Hepatocyte (in vitro differentiated cells): ENCODE results near the gene ZBTB20. TPM values are rescaled to one million over a fixed set of nuclear protein-coding genes. Genes with fewer than 3 reads are reported as not detected.

Experiments
- DNase-seq: peaks from one replicate; pipeline ENCODE4 v3.0.0-alpha.2; 2016; ENCODE audit warnings: low spot score
- H2AFZ ChIP-seq: fragments of 200-600 bp; sonication (generic); 2 replicates; pipeline ENCODE4 v1.6.0; 2016; ENCODE audit warnings: antibody characterized with exemption, mild to moderate bottlenecking
- H3K27ac ChIP-seq: fragments of 200-600 bp; sonication (generic); 2 replicates; pipeline ENCODE4 v1.5.1; 2016; ENCODE audit warnings: mild to moderate bottlenecking
- H3K27me3 ChIP-seq: fragments of 200-600 bp; sonication (generic); 2 replicates; pipeline ENCODE4 v1.6.1; 2016
- H3K36me3 ChIP-seq: fragments of 200-600 bp; sonication (generic); replicated peaks from 2 replicates; pipeline ENCODE4 v1.5.1; 2016; ENCODE audit warnings: low read depth; ENCODE audit not compliant: insufficient read depth
- H3K4me1 ChIP-seq: fragments of 200-600 bp; sonication (generic); 2 replicates; pipeline ENCODE4 v1.5.1; 2016; ENCODE audit warnings: mild to moderate bottlenecking, moderate library complexity; ENCODE audit not compliant: insufficient read depth
- H3K4me2 ChIP-seq: fragments of 200-600 bp; sonication (generic); 2 replicates; pipeline ENCODE4 v1.6.0; 2016
- H3K4me3 ChIP-seq: fragments of 200-600 bp; sonication (generic); 2 replicates; pipeline ENCODE4 v1.5.1; 2016; ENCODE audit warnings: mild to moderate bottlenecking
- H3K79me2 ChIP-seq: fragments of 200-600 bp; sonication (generic); 2 replicates; pipeline ENCODE4 v1.6.0; 2017; ENCODE audit warnings: mild to moderate bottlenecking
- H3K9me2 ChIP-seq: fragments of 200-600 bp; sonication (generic); replicated peaks from 2 replicates; pipeline ENCODE4 v1.6.0; 2017; ENCODE audit warnings: mild to moderate bottlenecking; ENCODE audit not compliant: insufficient read depth
- H3K9me3 ChIP-seq: fragments of 200-600 bp; sonication (generic); 2 replicates; pipeline ENCODE4 v1.5.1; 2016; ENCODE audit warnings: low read depth, mild to moderate bottlenecking
- H4K20me1 ChIP-seq: fragments of 200-600 bp; sonication (generic); 2 replicates; pipeline ENCODE4 v1.6.0; 2016; ENCODE audit warnings: mild to moderate bottlenecking; ENCODE audit not compliant: insufficient read depth, poor library complexity, severe bottlenecking
- EZH2 ChIP-seq: fragments of 200-600 bp; sonication (generic); IDR thresholded peaks from 2 replicates; pipeline ENCODE4 v1.6.1; 2016; ENCODE audit warnings: antibody characterized with exemption, mild to moderate bottlenecking, borderline replicate concordance
- EZH2phosphoT487 ChIP-seq: fragments of 200-600 bp; sonication (generic); IDR thresholded peaks from one replicate; pipeline ENCODE4 v1.6.1; 2018; ENCODE audit warnings: antibody characterized with exemption, mild to moderate bottlenecking, low read depth, moderate library complexity; ENCODE audit not compliant: unreplicated experiment, severe bottlenecking
- WGBS: methylation state at CpG from one replicate; pipeline ENCODE4 v1.1.6; 2016; ENCODE audit warnings: low lambda C conversion rate; ENCODE audit errors: missing lambda C conversion rate; 5-methylcytosine and 5-hydroxymethylcytosine counted together
- polyA plus RNA-seq: library from polyadenylated mRNA; unstranded; fragments of >200 nt; fragmentation: Nextera tagmentation; extraction: Ambion mirVana; gene quantifications from 2 replicates; pipeline ENCODE4 v1.2.1, GENCODE V29; 2016
- total RNA-seq: library from RNA; depleted of rRNA; stranded (reverse); fragments of >200 nt; gene quantifications from 2 replicates; pipeline ENCODE4 v1.2.3, GENCODE V29; 2014
- TF ChIP-seq, protein P1 (sequence below): fragments of 200-600 bp; sonication (generic); IDR thresholded peaks from 2 replicates; pipeline ENCODE4 v1.5.1; 2016; ENCODE audit warnings: antibody characterized with exemption, mild to moderate bottlenecking; ENCODE audit not compliant: poor library complexity

Gene ZBTB20
- total and polyA plus RNA-seq, 2 experiments from 2014 or later: 25.8 to 28.0 TPM

- H3K27ac ChIP-seq: no peak overlapping the region
- TF ChIP-seq, protein P1, sequence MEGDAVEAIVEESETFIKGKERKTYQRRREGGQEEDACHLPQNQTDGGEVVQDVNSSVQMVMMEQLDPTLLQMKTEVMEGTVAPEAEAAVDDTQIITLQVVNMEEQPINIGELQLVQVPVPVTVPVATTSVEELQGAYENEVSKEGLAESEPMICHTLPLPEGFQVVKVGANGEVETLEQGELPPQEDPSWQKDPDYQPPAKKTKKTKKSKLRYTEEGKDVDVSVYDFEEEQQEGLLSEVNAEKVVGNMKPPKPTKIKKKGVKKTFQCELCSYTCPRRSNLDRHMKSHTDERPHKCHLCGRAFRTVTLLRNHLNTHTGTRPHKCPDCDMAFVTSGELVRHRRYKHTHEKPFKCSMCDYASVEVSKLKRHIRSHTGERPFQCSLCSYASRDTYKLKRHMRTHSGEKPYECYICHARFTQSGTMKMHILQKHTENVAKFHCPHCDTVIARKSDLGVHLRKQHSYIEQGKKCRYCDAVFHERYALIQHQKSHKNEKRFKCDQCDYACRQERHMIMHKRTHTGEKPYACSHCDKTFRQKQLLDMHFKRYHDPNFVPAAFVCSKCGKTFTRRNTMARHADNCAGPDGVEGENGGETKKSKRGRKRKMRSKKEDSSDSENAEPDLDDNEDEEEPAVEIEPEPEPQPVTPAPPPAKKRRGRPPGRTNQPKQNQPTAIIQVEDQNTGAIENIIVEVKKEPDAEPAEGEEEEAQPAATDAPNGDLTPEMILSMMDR: no peak
- TF ChIP-seq EZH2: no peak
- no peak for TF ChIP-seq EZH2phosphoT487
Measured at GRCh38 chr3:114406922-114407321, 740.2 kb downstream of the ZBTB20 start.

DNA sequence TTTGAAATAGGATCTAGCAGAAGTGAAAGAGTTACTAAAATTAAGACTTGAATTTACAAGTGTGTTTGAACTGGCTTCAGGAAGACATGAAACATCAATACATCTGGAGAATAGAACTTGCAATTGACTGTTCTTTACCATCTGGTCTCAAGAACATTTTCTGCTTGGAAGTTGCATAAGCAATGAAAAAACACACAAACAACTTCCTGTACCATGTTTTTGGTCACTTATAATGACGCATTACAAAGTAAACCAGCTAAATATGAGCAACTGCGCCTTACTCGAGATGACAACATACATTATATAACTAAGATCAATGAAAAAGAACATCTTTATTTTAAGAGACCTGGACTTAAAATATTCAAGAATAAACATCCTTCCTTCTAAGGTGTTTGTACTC is 740.8 kb downstream of the ZBTB20 start:
- WGBS: 91% methylated on average over 3 of the region's 3 CpGs
- no peak for DNase-seq
- no peak overlapping the region for H3K27ac ChIP-seq
- no peaks in the 10 kb centered on the region for H3K27me3 ChIP-seq
- no peaks in the 10 kb centered on the region for H3K36me3 ChIP-seq
- H4K20me1 ChIP-seq: no peaks in the 10 kb centered on the region
- no peaks in the 10 kb centered on the region for H3K9me2 ChIP-seq
- peaks cover 11% of the 10 kb centered on the region for H3K4me1 ChIP-seq
- no peak overlapping the region for H2AFZ ChIP-seq
- H3K9me3 ChIP-seq: no peaks in the 10 kb centered on the region
- no peaks in the 10 kb centered on the region for H3K79me2 ChIP-seq
- H3K4me3 ChIP-seq: no peak overlapping the region
- no peak overlapping the region for H3K4me2 ChIP-seq
- TF ChIP-seq EZH2 (no peak), EZH2phosphoT487 (no peak)
- TF ChIP-seq, protein P1: no peak

More at GRCh38 chr3:114406922-114407321, 740.2 kb downstream of the ZBTB20 start:
- no peaks in the 10 kb centered on the region for H3K27me3 ChIP-seq
- no peak overlapping the region for H3K4me3 ChIP-seq
- 93% methylated on average over 3 of the region's 3 CpGs for WGBS
- no peaks in the 10 kb centered on the region for H3K79me2 ChIP-seq
- H3K9me2 ChIP-seq: no peaks in the 10 kb centered on the region
- no peak for DNase-seq
- peaks cover 5% of the 10 kb centered on the region for H3K4me1 ChIP-seq
- H3K9me3 ChIP-seq: no peaks in the 10 kb centered on the region
- no peaks in the 10 kb centered on the region for H4K20me1 ChIP-seq
- H3K4me2 ChIP-seq: no peak overlapping the region
- no peaks in the 10 kb centered on the region for H3K36me3 ChIP-seq
- no peak overlapping the region for H2AFZ ChIP-seq

GRCh38 chr3:114405202-114405990 is 741.7 kb downstream of the ZBTB20 start:
- H2AFZ ChIP-seq: no peak overlapping the region
- TF ChIP-seq EZH2 (no peak), EZH2phosphoT487 (no peak)
- H3K79me2 ChIP-seq: no peaks in the 10 kb centered on the region
- H3K4me2 ChIP-seq: no peak overlapping the region
- H3K27me3 ChIP-seq: no peaks in the 10 kb centered on the region
- no peaks in the 10 kb centered on the region for H3K9me2 ChIP-seq
- peaks cover 13% of the 10 kb centered on the region for H3K4me1 ChIP-seq
- H3K9me3 ChIP-seq: no peaks in the 10 kb centered on the region
- H3K27ac ChIP-seq: no peak overlapping the region
- no peak overlapping the region for H3K4me3 ChIP-seq
- H4K20me1 ChIP-seq: no peaks in the 10 kb centered on the region
- 76% methylated on average over 2 of the region's 2 CpGs for WGBS
- no peaks in the 10 kb centered on the region for H3K36me3 ChIP-seq
- no peak for DNase-seq

- no peaks in the 10 kb centered on the region for H3K9me3 ChIP-seq
- no peak overlapping the region for H3K27ac ChIP-seq
- no peaks in the 10 kb centered on the region for H3K9me2 ChIP-seq
- no peak overlapping the region for H3K4me2 ChIP-seq
- H3K4me3 ChIP-seq: no peak overlapping the region
- TF ChIP-seq EZH2 (no peak), EZH2phosphoT487 (no peak)
- TF ChIP-seq, protein P1: no peak
- no peaks in the 10 kb centered on the region for H3K36me3 ChIP-seq
- H2AFZ ChIP-seq: no peak overlapping the region
- peaks cover 16% of the 10 kb centered on the region for H3K4me1 ChIP-seq
- WGBS: 82% methylated on average over 6 of the region's 6 CpGs
- no peaks in the 10 kb centered on the region for H3K27me3 ChIP-seq
- H4K20me1 ChIP-seq: no peaks in the 10 kb centered on the region
- H3K79me2 ChIP-seq: no peaks in the 10 kb centered on the region
- no peak for DNase-seq
Measured at GRCh38 chr3:114404590-114404989, 742.5 kb downstream of the ZBTB20 start.
